ENCODE data around the gene LCN15.
"Not testable (repeated sequence)": the region's sequence is repeated elsewhere in the genome, so short reads cannot be mapped to it uniquely, and the experiment has no call there.

Gene LCN15

DNA sequence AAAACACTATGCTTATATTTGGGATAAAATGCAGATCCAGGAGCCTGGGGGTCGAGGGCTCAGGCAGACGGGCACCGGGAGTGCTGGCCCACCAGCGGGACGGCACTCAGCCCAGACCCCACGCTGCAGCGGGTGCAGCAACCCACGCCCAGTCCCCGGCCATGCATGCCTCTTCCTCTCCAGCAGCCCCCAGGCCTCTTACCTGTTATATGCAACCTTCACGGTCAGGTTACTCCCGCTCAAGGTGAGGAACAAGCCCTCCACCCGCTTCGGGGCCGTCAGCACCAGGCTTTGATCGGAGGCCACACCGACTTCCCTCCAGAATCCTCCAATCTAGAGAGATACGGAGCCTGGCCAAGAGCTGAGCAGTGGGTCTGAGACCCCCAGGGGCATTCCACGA is 7.5 kb downstream of the LCN15 start:
- Histone ChIP-seq H3K4me1 (ENCODE audit: insufficient read depth, insufficient read length) (peaks cover 40% of the 10 kb centered on the region), H3K9me3 (ENCODE audit: insufficient read depth, low read length) (peaks cover 7% of the 10 kb centered on the region), H3K27me3 (ENCODE audit: insufficient read depth, insufficient read length) (no peaks in the 10 kb centered on the region), H3K36me3 (ENCODE audit: insufficient read depth, insufficient read length, low read length) (no peaks in the 10 kb centered on the region), H3K4me3 (ENCODE audit: insufficient read length, low read depth) (no peak overlapping the region), H3K9ac (ENCODE audit: insufficient read length, low read depth) (no peak overlapping the region)
- DNase-seq (ENCODE audit: low read depth, low spot score), result no peak
- TF ChIP-seq SUZ12 (IDR thresholded peaks at IDR 0.05; ENCODE audit: extremely low read depth, insufficient read depth, insufficient read length), result no peak
- no peak for TF ChIP-seq YY1 (IDR thresholded peaks at IDR 0.05; ENCODE audit: insufficient read depth, insufficient read length)
- no peak for TF ChIP-seq ZNF274 (IDR thresholded peaks at IDR 0.05; ENCODE audit: low read depth, low read length)

GRCh38 chr9:136756134-136756438 is 8.2 kb downstream of the LCN15 start:
- no peaks in the 10 kb centered on the region for H3K27me3 ChIP-seq (ENCODE audit: insufficient read depth, insufficient read length)
- TF ChIP-seq SUZ12 (IDR thresholded peaks at IDR 0.05; ENCODE audit: extremely low read depth, insufficient read depth, insufficient read length) (no peak), ZNF274 (IDR thresholded peaks at IDR 0.05; ENCODE audit: low read depth, low read length) (no peak), YY1 (IDR thresholded peaks at IDR 0.05; ENCODE audit: insufficient read depth, insufficient read length) (no peak)
- H3K4me3 ChIP-seq (ENCODE audit: insufficient read length, low read depth), result no peak overlapping the region
- DNase-seq (ENCODE audit: low read depth, low spot score), result no peak
- peaks cover 14% of the 10 kb centered on the region for H3K9me3 ChIP-seq (ENCODE audit: insufficient read depth, low read length)
- H3K4me1 ChIP-seq (ENCODE audit: insufficient read depth, insufficient read length), result peaks cover 36% of the 10 kb centered on the region
- H3K9ac ChIP-seq (ENCODE audit: insufficient read length, low read depth), result no peak overlapping the region
- no peaks in the 10 kb centered on the region for H3K36me3 ChIP-seq (ENCODE audit: insufficient read depth, insufficient read length, low read length)

- peaks cover 32% of the 10 kb centered on the region for H3K4me1 ChIP-seq (ENCODE audit: insufficient read depth, insufficient read length)
- peaks cover 15% of the 10 kb centered on the region for H3K9me3 ChIP-seq (ENCODE audit: insufficient read depth, low read length)
- H3K9ac ChIP-seq (ENCODE audit: insufficient read length, low read depth), result peak overlapping the region; percentile 12
- not testable (repeated sequence) for H3K27me3 ChIP-seq (ENCODE audit: insufficient read depth, insufficient read length); H3K4me3 ChIP-seq (ENCODE audit: insufficient read length, low read depth); DNase-seq (ENCODE audit: low read depth, low spot score); H3K36me3 ChIP-seq (ENCODE audit: insufficient read depth, insufficient read length, low read length)
Measured at GRCh38 chr9:136755302-136756133, 8.8 kb downstream of the LCN15 start.

DNA sequence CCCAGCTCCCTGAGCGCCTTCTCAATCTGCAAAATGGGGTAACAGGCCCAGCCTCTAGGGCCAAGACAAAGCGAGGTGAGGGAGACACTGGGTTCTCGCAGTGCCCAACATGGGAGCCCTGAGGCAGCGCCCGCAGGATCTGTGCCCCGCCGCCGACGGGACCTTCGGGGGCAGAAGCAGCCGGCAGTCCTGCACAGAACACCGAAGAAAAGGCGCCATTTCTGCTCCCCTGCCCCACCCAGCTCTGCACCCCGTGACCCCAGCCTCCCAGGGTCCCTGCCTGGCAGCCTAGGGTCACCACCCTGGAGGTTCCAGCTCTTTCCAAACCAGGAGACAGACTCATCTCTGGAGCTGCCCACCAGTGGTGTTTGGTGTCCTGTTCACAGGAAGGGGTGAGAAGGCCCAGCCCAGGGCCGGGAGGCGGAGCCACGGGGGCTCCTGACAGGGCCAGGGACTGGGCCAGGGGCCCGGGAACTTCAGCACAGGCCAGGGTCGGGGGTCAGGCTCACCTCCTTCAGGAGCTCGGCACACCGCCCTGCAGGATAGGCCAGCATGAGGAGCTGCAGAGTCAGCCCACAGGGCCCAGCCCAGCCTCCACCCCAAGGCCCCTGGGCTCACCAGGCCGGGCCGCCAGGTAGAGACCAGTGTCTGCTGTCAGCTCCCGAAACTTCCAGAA is 9.6 kb downstream of the LCN15 start:
- no peaks in the 10 kb centered on the region for H3K27me3 ChIP-seq (ENCODE audit: insufficient read depth, insufficient read length)
- DNase-seq (ENCODE audit: low read depth, low spot score), result no peak
- no peak overlapping the region for H3K4me3 ChIP-seq (ENCODE audit: insufficient read length, low read depth)
- peaks cover 15% of the 10 kb centered on the region for H3K9me3 ChIP-seq (ENCODE audit: insufficient read depth, low read length)
- H3K4me1 ChIP-seq (ENCODE audit: insufficient read depth, insufficient read length), result peaks cover 25% of the 10 kb centered on the region
- TF ChIP-seq SUZ12 (IDR thresholded peaks at IDR 0.05; ENCODE audit: extremely low read depth, insufficient read depth, insufficient read length) (no peak), YY1 (IDR thresholded peaks at IDR 0.05; ENCODE audit: insufficient read depth, insufficient read length) (no peak), ZNF274 (IDR thresholded peaks at IDR 0.05; ENCODE audit: low read depth, low read length) (no peak)
- no peaks in the 10 kb centered on the region for H3K36me3 ChIP-seq (ENCODE audit: insufficient read depth, insufficient read length, low read length)
- H3K9ac ChIP-seq (ENCODE audit: insufficient read length, low read depth), result peak overlapping the region; percentile 12

DNA sequence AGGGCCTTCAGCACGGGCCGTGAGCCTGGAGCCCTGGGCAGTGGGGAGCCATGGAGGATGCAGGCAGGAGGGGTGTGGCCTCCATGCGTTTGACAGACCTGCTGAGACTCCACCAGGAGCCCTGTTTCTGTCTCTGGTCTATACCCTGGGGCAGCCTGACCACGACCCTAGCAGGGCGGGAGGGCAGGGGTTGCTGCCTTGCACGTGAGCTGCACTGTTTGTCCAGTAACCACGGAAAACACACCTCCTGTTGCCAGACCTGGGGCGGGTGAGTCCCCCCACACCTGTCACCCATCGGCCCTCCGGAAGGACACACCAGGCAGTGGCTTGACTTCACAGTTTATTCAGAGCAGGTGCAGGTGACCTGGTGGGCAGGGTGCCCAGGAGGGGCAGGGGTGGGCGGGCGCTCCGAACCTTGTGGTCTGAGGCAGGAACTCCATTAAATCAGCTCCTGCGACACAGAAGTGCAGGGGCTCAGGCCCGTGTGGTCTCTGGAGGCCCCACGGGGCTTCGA is 10.2 kb downstream of the LCN15 start:
- no peaks in the 10 kb centered on the region for H3K27me3 ChIP-seq (ENCODE audit: insufficient read depth, insufficient read length)
- no peak for DNase-seq (ENCODE audit: low read depth, low spot score)
- H3K4me1 ChIP-seq (ENCODE audit: insufficient read depth, insufficient read length), result peaks cover 21% of the 10 kb centered on the region
- peaks cover 15% of the 10 kb centered on the region for H3K9me3 ChIP-seq (ENCODE audit: insufficient read depth, low read length)
- TF ChIP-seq YY1 (IDR thresholded peaks at IDR 0.05; ENCODE audit: insufficient read depth, insufficient read length) (no peak), SUZ12 (IDR thresholded peaks at IDR 0.05; ENCODE audit: extremely low read depth, insufficient read depth, insufficient read length) (no peak), ZNF274 (IDR thresholded peaks at IDR 0.05; ENCODE audit: low read depth, low read length) (no peak)
- H3K9ac ChIP-seq (ENCODE audit: insufficient read length, low read depth), result no peak overlapping the region
- H3K36me3 ChIP-seq (ENCODE audit: insufficient read depth, insufficient read length, low read length), result no peaks in the 10 kb centered on the region
- H3K4me3 ChIP-seq (ENCODE audit: insufficient read length, low read depth), result no peak overlapping the region

DNA sequence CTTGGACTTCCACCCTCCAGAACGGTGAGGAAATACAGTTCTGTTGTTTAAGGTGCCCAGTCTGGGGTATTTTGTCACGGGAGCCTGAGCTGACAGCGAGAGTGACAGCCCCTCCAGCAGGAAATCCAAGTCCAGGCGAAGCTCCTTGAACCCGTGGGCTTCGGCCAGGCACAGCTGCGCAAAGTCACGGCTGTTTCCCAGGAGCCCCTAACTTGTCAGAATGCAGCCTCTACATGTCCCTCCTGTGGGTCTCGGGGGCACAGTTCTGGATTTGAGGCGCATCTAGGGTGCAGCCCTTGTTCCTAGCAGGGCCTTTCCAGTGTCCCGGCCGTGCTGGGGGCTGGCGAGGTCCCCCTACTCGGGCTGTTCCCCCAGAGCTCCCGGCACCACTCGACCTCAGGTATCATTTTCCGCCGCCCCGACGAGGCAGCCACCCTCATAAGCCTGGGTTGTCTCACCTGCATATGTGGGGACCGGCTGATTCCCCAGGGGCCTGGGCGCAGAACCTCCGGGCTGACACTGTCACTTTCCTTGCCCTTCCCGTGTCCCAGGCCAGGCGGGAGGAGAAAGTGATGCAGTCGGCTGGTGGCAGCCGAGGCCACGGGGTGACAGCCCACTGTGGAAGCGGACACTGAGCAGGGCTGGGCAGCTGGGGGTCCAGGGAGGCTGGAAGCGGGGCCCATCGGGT is 10.8 kb downstream of the LCN15 start:
- H3K9me3 ChIP-seq (ENCODE audit: insufficient read depth, low read length), result peaks cover 15% of the 10 kb centered on the region
- H3K9ac ChIP-seq (ENCODE audit: insufficient read length, low read depth), result no peak overlapping the region
- TF ChIP-seq ZNF274 (IDR thresholded peaks at IDR 0.05; ENCODE audit: low read depth, low read length) (no peak), SUZ12 (IDR thresholded peaks at IDR 0.05; ENCODE audit: extremely low read depth, insufficient read depth, insufficient read length) (no peak), YY1 (IDR thresholded peaks at IDR 0.05; ENCODE audit: insufficient read depth, insufficient read length) (no peak)
- no peak overlapping the region for H3K4me3 ChIP-seq (ENCODE audit: insufficient read length, low read depth)
- H3K36me3 ChIP-seq (ENCODE audit: insufficient read depth, insufficient read length, low read length), result no peaks in the 10 kb centered on the region
- DNase-seq (ENCODE audit: low read depth, low spot score), result no peak
- no peaks in the 10 kb centered on the region for H3K27me3 ChIP-seq (ENCODE audit: insufficient read depth, insufficient read length)
- peaks cover 21% of the 10 kb centered on the region for H3K4me1 ChIP-seq (ENCODE audit: insufficient read depth, insufficient read length)

GRCh38 chr9:136751814-136752213 is 12.5 kb downstream of the LCN15 start:
- Histone ChIP-seq H3K36me3 (ENCODE audit: insufficient read depth, insufficient read length, low read length) (no peaks in the 10 kb centered on the region), H3K4me1 (ENCODE audit: insufficient read depth, insufficient read length) (peaks cover 16% of the 10 kb centered on the region), H3K27me3 (ENCODE audit: insufficient read depth, insufficient read length) (no peaks in the 10 kb centered on the region), H3K9me3 (ENCODE audit: insufficient read depth, low read length) (peaks cover 15% of the 10 kb centered on the region), H3K9ac (ENCODE audit: insufficient read length, low read depth) (no peak overlapping the region), H3K4me3 (ENCODE audit: insufficient read length, low read depth) (no peak overlapping the region)
- no peak for TF ChIP-seq YY1 (IDR thresholded peaks at IDR 0.05; ENCODE audit: insufficient read depth, insufficient read length)
- no peak for TF ChIP-seq ZNF274 (IDR thresholded peaks at IDR 0.05; ENCODE audit: low read depth, low read length)
- no peak for TF ChIP-seq SUZ12 (IDR thresholded peaks at IDR 0.05; ENCODE audit: extremely low read depth, insufficient read depth, insufficient read length)
- no peak for DNase-seq (ENCODE audit: low read depth, low spot score)

Measured in NT2/D1 (cell line).